ENCODE measurements around the gene STOML1. TPM values are rescaled to one million over a fixed set of nuclear protein-coding genes. Genes with fewer than 3 reads are reported as not detected.

The STOML1 gene
- total RNA-seq, 2 experiments from 2014 or later: 10.8 to 10.9 TPM

- H3K4me3 Mint-ChIP-seq: peak overlapping the region; percentile 48
- peak; percentile 88 for DNase-seq
- no peaks in the 10 kb centered on the region for H3K9me3 Mint-ChIP-seq (ENCODE audit: insufficient read depth)
- no peaks in the 10 kb centered on the region for H3K27me3 Mint-ChIP-seq (ENCODE audit: low read depth)
- peak; percentile 94 for ATAC-seq
- POLR2A ChIA-PET: interaction anchor here (0.8 to 1.3 kb wide), 2 partner anchors 13 to 23 kb away, joined by 3 read pairs; no protein-coding TSS in a partner anchor
- H3K27ac Mint-ChIP-seq: peak overlapping the region; percentile 89
- peaks cover 22% of the 10 kb centered on the region for H3K4me1 Mint-ChIP-seq (ENCODE audit: low read depth)
- no peaks in the 10 kb centered on the region for H3K36me3 Mint-ChIP-seq (ENCODE audit: low read depth)
- CTCF ChIA-PET: interaction anchor here (0.6 to 14.6 kb wide), 23 partner anchors 8 to 370 kb away, joined by 3 to 310 read pairs (median 4); partner anchors contain the start of gene PML
Observed at GRCh38 chr15:73950831-73951561, 41.1 kb downstream of the STOML1 start.

DNA sequence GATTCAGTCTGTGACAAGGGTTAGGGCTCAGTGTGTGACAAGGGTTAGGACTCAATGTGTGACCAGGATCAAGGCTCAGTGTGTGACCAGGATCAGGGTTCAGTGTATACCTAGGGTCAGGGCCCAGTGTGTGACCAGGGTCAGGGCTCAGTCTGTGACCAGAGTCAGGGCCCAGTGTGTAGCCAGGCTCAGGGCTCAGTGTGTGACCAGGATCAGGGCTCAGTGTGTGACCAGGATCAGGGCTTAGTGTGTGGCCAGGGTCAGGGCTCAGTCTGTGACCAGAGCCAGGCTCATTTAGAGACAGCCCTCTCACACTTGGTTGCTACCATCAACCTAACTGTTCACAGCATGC lies 41.6 kb downstream of the STOML1 start:
- CTCF ChIA-PET: interaction anchor here (0.6 to 14.6 kb wide), 22 partner anchors 8 to 370 kb away, joined by 3 to 310 read pairs (median 4); partner anchors contain the start of gene PML
- DNase-seq (no peak), ATAC-seq (no peak)
- Mint-ChIP-seq H3K27ac (peak overlapping the region; percentile 28), H3K36me3 (ENCODE audit: low read depth) (no peaks in the 10 kb centered on the region), H3K9me3 (ENCODE audit: insufficient read depth) (no peaks in the 10 kb centered on the region), H3K27me3 (ENCODE audit: low read depth) (no peaks in the 10 kb centered on the region), H3K4me1 (ENCODE audit: low read depth) (peaks cover 23% of the 10 kb centered on the region), H3K4me3 (no peak overlapping the region)
- POLR2A ChIA-PET: interaction anchor here (0.8 to 1.3 kb wide), 2 partner anchors 14 to 23 kb away, joined by 3 read pairs; no protein-coding TSS in a partner anchor

GRCh38 chr15:73949496-73949895 lies 42.6 kb downstream of the STOML1 start:
- ChIA-PET POLR2A (no interaction called here), CTCF (interaction anchor here (0.9 to 14.6 kb wide), 7 partner anchors 10 to 100 kb away, joined by 3 to 310 read pairs (median 5); no protein-coding TSS in a partner anchor)
- Mint-ChIP-seq H3K36me3 (ENCODE audit: low read depth) (no peaks in the 10 kb centered on the region), H3K9me3 (ENCODE audit: insufficient read depth) (no peaks in the 10 kb centered on the region), H3K27me3 (ENCODE audit: low read depth) (no peaks in the 10 kb centered on the region), H3K27ac (no peak overlapping the region), H3K4me1 (ENCODE audit: low read depth) (peaks cover 25% of the 10 kb centered on the region), H3K4me3 (no peak overlapping the region)
- ATAC-seq (no peak), DNase-seq (no peak)

GRCh38 chr15:73948982-73949381 lies 43.1 kb downstream of the STOML1 start:
- Mint-ChIP-seq H3K27me3 (ENCODE audit: low read depth) (no peaks in the 10 kb centered on the region), H3K4me3 (no peak overlapping the region), H3K36me3 (ENCODE audit: low read depth) (no peaks in the 10 kb centered on the region), H3K27ac (no peak overlapping the region), H3K9me3 (ENCODE audit: insufficient read depth) (no peaks in the 10 kb centered on the region), H3K4me1 (ENCODE audit: low read depth) (peaks cover 25% of the 10 kb centered on the region)
- no peak for ATAC-seq
- no peak for DNase-seq
- ChIA-PET CTCF (interaction anchor here (0.9 to 14.6 kb wide), 6 partner anchors 11 to 42 kb away, joined by 3 to 310 read pairs (median 4); no protein-coding TSS in a partner anchor), POLR2A (no interaction called here)

- Mint-ChIP-seq H3K36me3 (ENCODE audit: low read depth) (no peaks in the 10 kb centered on the region), H3K9me3 (ENCODE audit: insufficient read depth) (no peaks in the 10 kb centered on the region), H3K27me3 (ENCODE audit: low read depth) (no peaks in the 10 kb centered on the region), H3K4me1 (ENCODE audit: low read depth) (peaks cover 25% of the 10 kb centered on the region), H3K27ac (no peak overlapping the region), H3K4me3 (no peak overlapping the region)
- DNase-seq: no peak
- CTCF ChIA-PET: interaction anchor here (0.9 to 14.6 kb wide), 5 partner anchors 11 to 27 kb away, joined by 3 to 310 read pairs (median 5); no protein-coding TSS in a partner anchor
- POLR2A ChIA-PET: no interaction called here
- ATAC-seq: no peak
Observed at GRCh38 chr15:73948396-73948795, 43.7 kb downstream of the STOML1 start.

DNA sequence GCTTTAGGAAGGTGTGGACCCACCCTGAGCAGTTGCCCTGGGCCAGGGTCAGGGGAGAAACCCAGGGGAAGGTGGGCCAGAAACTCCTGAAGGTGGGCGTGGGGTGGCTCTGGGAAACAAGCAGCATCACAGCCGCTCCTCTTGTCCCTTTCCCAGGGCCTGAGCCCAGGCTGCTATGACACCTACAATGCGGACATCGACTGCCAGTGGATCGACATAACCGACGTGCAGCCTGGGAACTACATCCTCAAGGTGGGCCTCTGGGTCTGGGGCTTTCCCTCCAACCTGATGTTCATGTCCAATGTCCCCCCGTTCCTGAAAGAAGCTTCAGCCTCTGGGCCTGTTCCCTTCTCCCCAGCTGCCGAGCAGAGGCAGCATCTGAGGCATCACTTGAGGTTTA lies 44.4 kb downstream of the STOML1 start:
- Mint-ChIP-seq H3K4me3 (no peak overlapping the region), H3K36me3 (ENCODE audit: low read depth) (no peaks in the 10 kb centered on the region), H3K27ac (no peak overlapping the region), H3K4me1 (ENCODE audit: low read depth) (peaks cover 29% of the 10 kb centered on the region), H3K27me3 (ENCODE audit: low read depth) (no peaks in the 10 kb centered on the region), H3K9me3 (ENCODE audit: insufficient read depth) (no peaks in the 10 kb centered on the region)
- ChIA-PET POLR2A (no interaction called here), CTCF (interaction anchor here (2.2 to 14.6 kb wide), 3 partner anchors 12 to 22 kb away, joined by 4 to 310 read pairs (median 58); no protein-coding TSS in a partner anchor)
- ATAC-seq (no peak), DNase-seq (no peak)

GRCh38 chr15:73946795-73947370 lies 45.2 kb downstream of the STOML1 start:
- H3K9me3 Mint-ChIP-seq (ENCODE audit: insufficient read depth): no peaks in the 10 kb centered on the region
- no peak overlapping the region for H3K4me3 Mint-ChIP-seq
- ChIA-PET CTCF (interaction anchor here (1.2 to 2.2 kb wide), 2 partner anchors 12 to 19 kb away, joined by 3 to 4 read pairs; no protein-coding TSS in a partner anchor), POLR2A (no interaction called here)
- no peaks in the 10 kb centered on the region for H3K27me3 Mint-ChIP-seq (ENCODE audit: low read depth)
- no peaks in the 10 kb centered on the region for H3K36me3 Mint-ChIP-seq (ENCODE audit: low read depth)
- ATAC-seq (no peak), DNase-seq (no peak)
- H3K4me1 Mint-ChIP-seq (ENCODE audit: low read depth): peaks cover 29% of the 10 kb centered on the region
- H3K27ac Mint-ChIP-seq: peak overlapping the region; percentile 16

- peaks cover 29% of the 10 kb centered on the region for H3K4me1 Mint-ChIP-seq (ENCODE audit: low read depth)
- POLR2A ChIA-PET: no interaction called here
- CTCF ChIA-PET: interaction anchor here (1.2 to 2.2 kb wide), 3 partner anchors 11 to 18 kb away, joined by 3 to 4 read pairs (median 3); no protein-coding TSS in a partner anchor
- H3K36me3 Mint-ChIP-seq (ENCODE audit: low read depth): no peaks in the 10 kb centered on the region
- no peak overlapping the region for H3K4me3 Mint-ChIP-seq
- no peaks in the 10 kb centered on the region for H3K27me3 Mint-ChIP-seq (ENCODE audit: low read depth)
- peak overlapping the region; percentile 16 for H3K27ac Mint-ChIP-seq
- ATAC-seq (no peak), DNase-seq (no peak)
- no peaks in the 10 kb centered on the region for H3K9me3 Mint-ChIP-seq (ENCODE audit: insufficient read depth)
Observed at GRCh38 chr15:73946046-73946721, 45.9 kb downstream of the STOML1 start.

GRCh38 chr15:73945130-73945508 lies 47.0 kb downstream of the STOML1 start:
- ChIA-PET CTCF (interaction anchor here (0.9 to 1.2 kb wide), 2 partner anchors 19 to 28 kb away, joined by 3 read pairs; no protein-coding TSS in a partner anchor), POLR2A (no interaction called here)
- H3K36me3 Mint-ChIP-seq (ENCODE audit: low read depth): no peaks in the 10 kb centered on the region

DNA sequence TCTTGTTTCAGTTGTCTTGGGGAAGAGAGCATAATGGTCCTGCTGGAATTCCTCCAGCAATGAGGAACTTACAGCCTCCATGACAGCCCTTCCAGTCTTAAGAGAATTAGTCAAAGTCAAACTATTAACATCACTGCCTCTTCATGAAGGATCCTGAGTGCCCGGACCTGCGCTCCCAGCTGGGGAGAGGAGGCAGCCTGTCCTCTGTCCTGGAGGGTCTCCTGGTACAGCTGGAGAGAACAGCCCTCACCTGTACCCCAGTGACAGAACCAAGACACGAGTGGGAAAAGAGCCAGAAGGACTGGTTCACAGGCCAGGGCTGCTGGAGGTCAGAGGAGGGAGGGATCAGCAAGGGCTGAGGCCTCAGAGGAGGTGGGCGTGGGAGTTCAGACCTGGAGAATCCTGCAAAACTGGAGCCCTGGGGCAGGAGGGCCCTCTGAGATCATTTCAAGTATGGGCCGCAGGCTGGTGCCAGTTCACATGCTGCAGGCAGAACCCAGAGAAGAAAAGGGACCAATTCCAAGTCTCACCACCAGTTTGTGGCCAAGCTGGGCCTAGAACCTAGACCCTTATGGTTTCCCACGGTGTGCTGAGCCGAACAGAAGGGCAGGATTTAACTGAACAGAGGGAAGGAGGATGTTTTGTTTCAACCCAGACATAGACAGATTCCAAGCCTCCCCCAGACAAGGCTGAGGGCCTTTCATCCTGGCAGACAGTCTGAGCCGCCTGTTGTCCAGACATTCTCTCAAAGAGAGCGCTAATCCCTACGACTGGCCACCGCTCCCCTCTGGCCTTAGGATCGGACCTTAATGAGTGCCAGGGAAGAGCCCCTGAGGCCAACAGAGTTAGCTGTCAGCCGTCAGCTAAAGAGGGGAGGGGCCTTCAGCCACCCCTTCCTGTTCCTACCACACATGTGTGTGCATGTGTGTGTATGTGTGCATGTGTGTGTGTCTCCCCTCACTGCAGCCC lies 47.6 kb downstream of the STOML1 start:
- no peak overlapping the region for H3K4me3 Mint-ChIP-seq
- no peak overlapping the region for H3K27ac Mint-ChIP-seq
- ChIA-PET CTCF (interaction anchor here (0.9 to 2.3 kb wide), 2 partner anchors 17 to 28 kb away, joined by 3 to 14 read pairs; no protein-coding TSS in a partner anchor), POLR2A (no interaction called here)
- DNase-seq: no peak
- ATAC-seq: no peak
- no peaks in the 10 kb centered on the region for H3K9me3 Mint-ChIP-seq (ENCODE audit: insufficient read depth)
- H3K36me3 Mint-ChIP-seq (ENCODE audit: low read depth): no peaks in the 10 kb centered on the region
- peaks cover 22% of the 10 kb centered on the region for H3K4me1 Mint-ChIP-seq (ENCODE audit: low read depth)
- H3K27me3 Mint-ChIP-seq (ENCODE audit: low read depth): no peaks in the 10 kb centered on the region

More at GRCh38 chr15:73945130-73945508, 47.0 kb downstream of the STOML1 start:
- no peaks in the 10 kb centered on the region for H3K9me3 Mint-ChIP-seq (ENCODE audit: insufficient read depth)
- no peak overlapping the region for H3K4me3 Mint-ChIP-seq
- no peak for ATAC-seq
- H3K4me1 Mint-ChIP-seq (ENCODE audit: low read depth): peaks cover 22% of the 10 kb centered on the region
- H3K27ac Mint-ChIP-seq: no peak overlapping the region
- DNase-seq: no peak
- H3K27me3 Mint-ChIP-seq (ENCODE audit: low read depth): no peaks in the 10 kb centered on the region

Data from activated CD8-positive, alpha-beta T cell treated with anti-CD3 and anti-CD28 coated beads, Interleukin-2, amount 10 ng/mL, durations not matched to agents 7 days and 5 days (primary cell).